ENCODE measurements around the gene PFN1. TPM values are rescaled to one million over a fixed set of nuclear protein-coding genes. Genes with fewer than 3 reads are reported as not detected.

Gene PFN1
- total and polyA plus RNA-seq, 9 of the 15 experiments (the other 6 are each of a cell fraction or from before 2014, with no cell fraction given), result 60.5 to 1,479 (median 456) TPM

- H3K36me3 ChIP-seq (ENCODE audit: control insufficient read depth, insufficient read depth, low read length), result peaks cover 53% of the 10 kb centered on the region
- no TSS peak for BruUV-seq (replicated peaks)
- ChIA-PET POLR2A (interaction anchor here (0.6 to 4.7 kb wide), 5 partner anchors 7 to 49 kb away, joined by 3 to 21 read pairs (median 4); partner anchors contain the start of genes RNF167, SLC25A11 and SPAG7), CTCF (ENCODE audit: low intra/inter-chr PET ratio) (no interaction called here)
- WGBS (ENCODE audit: insufficient coverage, low coverage, missing lambda C conversion rate), result 4% methylated on average over 9 of the region's 56 CpGs
- FAIRE-seq (no peak), DNase-seq (ENCODE audit: extremely low read depth in 1 of 4, low spot score in 3 of 4) (peak; percentile 61 to 68 (median 65)), ATAC-seq (peak; percentile 35)
- intact Hi-C loops (cut with micrococcal nuclease) (no loop called here), in situ Hi-C loops (cut with MboI) (no loop called here)
- peaks cover 22% of the 10 kb centered on the region for H4K20me1 ChIP-seq (replicated peaks; ENCODE audit: control insufficient read depth, insufficient read depth, low read length)
- no peaks in the 10 kb centered on the region for H3K9me3 ChIP-seq (replicated peaks; ENCODE audit: control insufficient read depth, insufficient read depth, low read depth, low read length)
- no peaks in the 10 kb centered on the region for H3K9me1 ChIP-seq (ENCODE audit: control insufficient read depth, insufficient read depth, low read length)
- H3K79me2 ChIP-seq (ENCODE audit: control insufficient read depth, insufficient read depth, low read length), result peaks cover 75% of the 10 kb centered on the region
- peak overlapping the region; percentile 98 for H3K27ac ChIP-seq (ENCODE audit: extremely low read depth, low read depth, low read length)
- no peak overlapping the region; the same call in 1 of the 2 replicates for H2AFZ ChIP-seq (ENCODE audit: low read depth, low read length)
- peak overlapping the region; percentile 97 for H3K4me3 ChIP-seq
- H3K27me3 ChIP-seq (ENCODE audit: control insufficient read depth in 2 of 2, insufficient read depth in 2 of 2, low read length in 2 of 2), result no peaks in the 10 kb centered on the region
- peak overlapping the region; percentile 94 to 97 for H3K9ac ChIP-seq (ENCODE audit: insufficient read depth in 1 of 2, low read depth in 2 of 2, low read length in 2 of 2)
- H3K4me1 ChIP-seq (replicated peaks in 1 of 2; ENCODE audit: control insufficient read depth in 2 of 2, insufficient read depth in 2 of 2, low read length in 2 of 2), result peaks cover 32 to 49% of the 10 kb centered on the region in 2 experiments
- peak overlapping the region; percentile 93 for H3K4me2 ChIP-seq (ENCODE audit: insufficient read depth, low read length)
- no peak for TF ChIP-seq NR2C2 (CRISPR knock-in tag; IDR thresholded peaks at IDR 0.05)
- 0 out of 2 replicates have a peak, but pooled peaks have one; percentile 40 for TF ChIP-seq NR2C2 (tag; IDR thresholded peaks at IDR 0.05)
- TF ChIP-seq SIN3A (IDR thresholded peaks at IDR 0.05; ENCODE audit: borderline replicate concordance in 2 of 2, control insufficient read depth in 1 of 2, low read depth in 2 of 2, low read length in 2 of 2), result peak; percentile 21 to 80; a peak in 3 of 4 replicates
- peak; percentile 95 for TF ChIP-seq RBFOX2 (IDR thresholded peaks at IDR 0.05; ENCODE audit: low read depth, low read length)
- TF ChIP-seq KLF13 (tag; IDR thresholded peaks at IDR 0.05; ENCODE audit: borderline replicate concordance, low read depth), result peak; percentile 65; the same call in 1 of the 2 replicates
- TF ChIP-seq, protein P1, sequence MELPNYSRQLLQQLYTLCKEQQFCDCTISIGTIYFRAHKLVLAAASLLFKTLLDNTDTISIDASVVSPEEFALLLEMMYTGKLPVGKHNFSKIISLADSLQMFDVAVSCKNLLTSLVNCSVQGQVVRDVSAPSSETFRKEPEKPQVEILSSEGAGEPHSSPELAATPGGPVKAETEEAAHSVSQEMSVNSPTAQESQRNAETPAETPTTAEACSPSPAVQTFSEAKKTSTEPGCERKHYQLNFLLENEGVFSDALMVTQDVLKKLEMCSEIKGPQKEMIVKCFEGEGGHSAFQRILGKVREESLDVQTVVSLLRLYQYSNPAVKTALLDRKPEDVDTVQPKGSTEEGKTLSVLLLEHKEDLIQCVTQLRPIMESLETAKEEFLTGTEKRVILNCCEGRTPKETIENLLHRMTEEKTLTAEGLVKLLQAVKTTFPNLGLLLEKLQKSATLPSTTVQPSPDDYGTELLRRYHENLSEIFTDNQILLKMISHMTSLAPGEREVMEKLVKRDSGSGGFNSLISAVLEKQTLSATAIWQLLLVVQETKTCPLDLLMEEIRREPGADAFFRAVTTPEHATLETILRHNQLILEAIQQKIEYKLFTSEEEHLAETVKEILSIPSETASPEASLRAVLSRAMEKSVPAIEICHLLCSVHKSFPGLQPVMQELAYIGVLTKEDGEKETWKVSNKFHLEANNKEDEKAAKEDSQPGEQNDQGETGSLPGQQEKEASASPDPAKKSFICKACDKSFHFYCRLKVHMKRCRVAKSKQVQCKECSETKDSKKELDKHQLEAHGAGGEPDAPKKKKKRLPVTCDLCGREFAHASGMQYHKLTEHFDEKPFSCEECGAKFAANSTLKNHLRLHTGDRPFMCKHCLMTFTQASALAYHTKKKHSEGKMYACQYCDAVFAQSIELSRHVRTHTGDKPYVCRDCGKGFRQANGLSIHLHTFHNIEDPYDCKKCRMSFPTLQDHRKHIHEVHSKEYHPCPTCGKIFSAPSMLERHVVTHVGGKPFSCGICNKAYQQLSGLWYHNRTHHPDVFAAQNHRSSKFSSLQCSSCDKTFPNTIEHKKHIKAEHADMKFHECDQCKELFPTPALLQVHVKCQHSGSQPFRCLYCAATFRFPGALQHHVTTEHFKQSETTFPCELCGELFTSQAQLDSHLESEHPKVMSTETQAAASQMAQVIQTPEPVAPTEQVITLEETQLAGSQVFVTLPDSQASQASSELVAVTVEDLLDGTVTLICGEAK (IDR thresholded peaks at IDR 0.05), result peak; percentile 75
- TF ChIP-seq, protein P1 (CRISPR knock-in tag; IDR thresholded peaks at IDR 0.05), result no peak
- TF ChIP-seq PHF21A (IDR thresholded peaks at IDR 0.05; ENCODE audit: borderline replicate concordance, low read depth), result 0 out of 2 replicates have a peak, but pooled peaks have one; percentile 4
- TF ChIP-seq ELF1 (tag; IDR thresholded peaks at IDR 0.05), result peak; percentile 59
- peak; percentile 54 for TF ChIP-seq EP400 (IDR thresholded peaks at IDR 0.05)
- TF ChIP-seq CCNT2 (IDR thresholded peaks at IDR 0.05; ENCODE audit: borderline replicate concordance, extremely low read depth, insufficient read length, low read depth, low read length), result peak; percentile 25
- TF ChIP-seq POLR2H (tag; IDR thresholded peaks at IDR 0.05; ENCODE audit: low read depth), result 0 out of 2 replicates have a peak, but pooled peaks have one; percentile 33
Observed at GRCh38 chr17:4947411-4948165, 742 bp downstream of the PFN1 start.
